GM19397 (cell line): ENCODE measurements around the gene BBS1.
"Not testable (repeated sequence)": the region's sequence is repeated elsewhere in the genome, so short reads cannot be mapped to it uniquely, and the experiment has no call there.

ENCODE experiments used
- ATAC-seq: cut with Tn5 transposase; IDR thresholded peaks from one replicate; pipeline ENCODE4 v1.9.1; 2021; ENCODE audit warnings: mild to moderate bottlenecking, moderate library complexity; ENCODE audit not compliant: unreplicated experiment

Gene BBS1

GRCh38 chr11:66569076-66569475 is 58.6 kb downstream of the BBS1 start:
- ATAC-seq, result no peak

- no peak for ATAC-seq
Observed at GRCh38 chr11:66570079-66570849, 59.8 kb downstream of the BBS1 start.

- ATAC-seq, result no peak
Observed at GRCh38 chr11:66570850-66571180, 60.4 kb downstream of the BBS1 start.

- ATAC-seq, result no peak
Observed at GRCh38 chr11:66579017-66579606, 68.7 kb downstream of the BBS1 start.

GRCh38 chr11:66580803-66581202 is 70.4 kb downstream of the BBS1 start:
- no peak for ATAC-seq

GRCh38 chr11:66581261-66581660 is 70.8 kb downstream of the BBS1 start:
- no peak for ATAC-seq

GRCh38 chr11:66582565-66583147 is 72.2 kb downstream of the BBS1 start:
- not testable (repeated sequence) for ATAC-seq
